Putamen (tissue), 1 donor: ENCODE measurements around the gene ACAN.
A peak's percentile ranks its signal among the peaks of the same experiment; 100 is the strongest.

Source experiments
- DNase-seq: peaks from one replicate; pipeline ENCODE4 v3.0.0-alpha.2; 2016; ENCODE audit warnings: low spot score

ACAN gene

GRCh38 chr15:88803241-88803919, at the start of gene ACAN:
Gene ACAN (plus strand): TSS chr15:88803436. CDS start chr15:88836207, 32,771 bp downstream.
- no peak for DNase-seq

DNA sequence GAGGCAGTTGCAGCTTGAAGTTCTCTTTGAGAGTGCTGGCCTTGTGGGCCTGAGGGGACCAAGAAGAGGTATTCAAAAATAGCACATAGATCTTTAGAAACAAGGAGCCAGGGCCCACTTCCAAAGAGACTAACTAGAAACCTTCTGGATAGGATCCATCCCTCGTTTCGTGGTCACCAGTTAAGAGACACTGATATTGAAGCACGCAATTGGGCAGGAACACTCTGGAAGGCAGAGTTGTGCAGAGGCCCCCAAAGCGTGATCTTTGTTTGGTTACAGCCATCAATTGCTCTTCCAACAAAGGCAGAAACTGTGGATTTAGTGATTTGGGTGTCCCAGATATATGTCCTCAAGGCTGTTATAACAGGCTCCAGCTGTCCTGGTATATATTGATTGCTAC, 46.7 kb upstream of the ACAN start:
- DNase-seq = no peak

DNA sequence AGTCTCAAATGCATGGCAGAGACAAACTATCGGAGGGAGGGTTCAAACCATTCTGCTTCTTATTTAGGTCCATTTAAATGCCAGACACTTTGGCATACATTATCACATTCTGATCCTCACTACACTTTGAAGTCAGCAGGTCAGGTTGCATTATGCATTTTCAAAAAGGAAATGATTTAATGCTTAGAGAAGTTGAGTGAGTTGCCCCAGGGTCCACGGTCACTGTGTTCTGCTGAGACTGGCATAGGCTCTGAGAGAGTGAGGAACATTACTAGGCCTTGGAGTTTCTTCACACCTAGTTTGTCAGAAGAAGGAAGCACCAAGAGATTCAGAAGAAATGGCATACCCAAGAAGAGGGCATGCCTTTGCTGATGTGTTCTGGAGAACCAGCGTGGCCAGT, 46.3 kb upstream of the ACAN start:
- DNase-seq = no peak

DNA sequence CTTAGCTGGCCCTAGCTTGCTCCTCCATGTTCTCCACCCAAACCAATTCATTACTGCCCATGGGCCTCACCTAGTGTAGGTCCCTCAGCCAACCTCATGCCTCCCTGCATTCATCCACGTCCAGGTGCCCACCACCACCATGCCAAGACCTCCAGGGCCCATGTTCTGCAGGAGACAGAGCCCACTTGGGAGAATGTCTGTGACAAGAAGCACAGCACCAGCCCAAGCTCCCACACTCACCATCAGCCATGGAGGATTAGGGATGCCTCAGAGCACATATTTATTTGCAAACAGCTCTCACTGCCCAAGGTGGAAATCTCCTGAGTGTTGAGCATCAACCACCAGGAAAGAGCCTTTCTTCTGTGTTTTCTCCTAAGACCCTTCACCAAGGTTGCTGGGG, 43.4 kb upstream of the ACAN start:
- no peak for DNase-seq

DNA sequence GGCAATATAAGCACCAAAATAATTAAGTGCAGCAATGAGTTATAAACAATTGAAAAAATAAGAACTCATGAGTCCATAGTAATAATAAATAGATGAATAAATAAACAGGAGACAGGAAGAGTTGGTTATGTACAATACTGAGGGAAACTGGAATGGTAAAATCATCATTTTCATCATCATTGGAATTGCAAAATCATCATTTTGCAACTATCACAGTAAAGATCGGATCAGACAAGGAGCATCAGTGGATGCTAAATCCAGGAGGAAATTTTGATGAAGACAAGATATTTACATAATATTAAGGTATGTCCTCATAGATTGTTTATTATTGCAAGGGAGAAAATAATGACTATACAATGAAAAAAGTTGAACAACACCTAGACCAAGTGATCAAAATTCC, 38.8 kb upstream of the ACAN start:
- no peak for DNase-seq

GRCh38 chr15:88765212-88765611, 38.0 kb upstream of the ACAN start:
- no peak for DNase-seq

- DNase-seq = no peak
Observed at GRCh38 chr15:88769161-88769971, 33.9 kb upstream of the ACAN start.

DNA sequence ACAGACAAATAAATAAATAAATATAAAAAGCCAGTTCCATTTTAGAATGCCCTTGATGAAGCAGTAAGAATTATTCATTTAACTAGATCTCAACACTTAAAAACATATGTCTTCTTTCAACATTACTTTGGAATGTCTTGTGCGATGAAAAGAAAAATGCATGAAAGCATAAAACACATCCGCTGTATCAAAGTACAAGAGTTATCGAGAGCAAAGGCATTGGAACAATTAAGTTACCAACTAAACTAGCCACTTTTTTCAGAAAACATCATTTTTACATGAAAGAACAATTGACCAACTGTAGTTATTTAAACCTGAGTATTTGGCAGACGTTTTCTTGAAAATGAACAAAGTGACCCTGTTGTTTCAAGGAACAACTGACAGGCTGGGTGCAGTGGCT, 27.5 kb upstream of the ACAN start:
- DNase-seq = no peak

GRCh38 chr15:88776646-88777045, 26.6 kb upstream of the ACAN start:
- peak; percentile 10 for DNase-seq

- DNase-seq = no peak
Observed at GRCh38 chr15:88779944-88780343, 23.3 kb upstream of the ACAN start.

DNA sequence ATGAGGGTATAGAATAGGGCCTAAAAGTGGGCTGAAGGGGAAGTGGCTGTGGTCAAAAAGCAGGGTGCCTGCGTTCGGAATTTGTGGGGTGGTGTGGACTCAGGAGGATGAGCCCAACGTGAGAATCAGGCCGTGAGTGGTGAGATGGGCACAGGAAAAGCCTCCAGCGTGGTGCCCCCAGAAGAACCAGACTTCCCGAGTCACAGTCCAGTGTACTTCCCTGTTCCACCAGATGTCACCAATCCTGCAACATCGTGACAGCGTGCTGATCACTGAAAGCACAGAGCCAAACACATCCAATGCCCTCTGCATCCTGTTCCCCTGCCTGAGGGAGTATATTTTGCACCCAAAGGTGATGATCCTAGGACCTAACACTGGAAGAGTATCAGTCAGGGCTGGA, 20.8 kb upstream of the ACAN start:
- DNase-seq = no peak

DNA sequence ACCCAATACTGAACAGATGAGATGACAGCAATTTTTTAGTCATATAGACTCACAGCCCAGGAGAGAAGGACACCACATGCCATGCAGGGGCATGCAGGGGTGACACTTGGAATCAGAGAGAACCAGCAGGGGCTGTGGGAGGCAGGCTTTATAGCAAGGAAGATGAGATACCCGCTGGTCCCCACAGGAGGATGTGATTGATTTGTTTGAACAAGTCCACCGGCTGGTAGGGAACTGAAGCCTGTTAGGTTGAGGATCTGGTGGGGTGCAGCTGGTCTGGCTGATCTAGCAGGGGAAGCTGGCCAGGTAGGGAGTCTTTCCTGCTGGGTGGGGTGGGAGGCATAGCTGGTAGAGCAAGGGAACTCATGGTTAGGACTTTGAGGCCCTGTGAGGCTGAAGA, 18.0 kb upstream of the ACAN start:
- no peak for DNase-seq

- no peak for DNase-seq
Observed at GRCh38 chr15:88788036-88788435, 15.2 kb upstream of the ACAN start.

DNA sequence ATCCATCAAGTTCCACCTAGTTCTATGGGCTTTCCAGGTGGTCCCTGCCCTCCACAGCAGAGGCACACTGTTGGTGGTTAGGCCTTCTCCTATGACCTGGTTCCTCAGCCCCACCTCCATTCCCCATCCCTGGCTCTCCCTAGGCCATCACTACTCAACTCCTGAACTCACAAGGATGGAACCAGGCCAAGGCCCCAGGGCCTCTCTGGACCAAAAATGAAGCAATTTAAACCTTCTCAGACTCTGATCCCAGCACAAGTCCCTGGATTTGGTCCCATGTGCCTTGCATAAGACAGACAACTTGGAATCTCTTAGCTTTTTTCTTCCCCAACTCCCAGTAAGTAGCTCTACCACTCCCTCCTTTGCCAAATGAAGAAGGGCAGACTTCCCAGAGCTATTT, 14.4 kb upstream of the ACAN start:
- DNase-seq = no peak

GRCh38 chr15:88790486-88790885, 12.8 kb upstream of the ACAN start:
- no peak for DNase-seq

- DNase-seq = no peak
Observed at GRCh38 chr15:88791637-88792036, 11.6 kb upstream of the ACAN start.

DNA sequence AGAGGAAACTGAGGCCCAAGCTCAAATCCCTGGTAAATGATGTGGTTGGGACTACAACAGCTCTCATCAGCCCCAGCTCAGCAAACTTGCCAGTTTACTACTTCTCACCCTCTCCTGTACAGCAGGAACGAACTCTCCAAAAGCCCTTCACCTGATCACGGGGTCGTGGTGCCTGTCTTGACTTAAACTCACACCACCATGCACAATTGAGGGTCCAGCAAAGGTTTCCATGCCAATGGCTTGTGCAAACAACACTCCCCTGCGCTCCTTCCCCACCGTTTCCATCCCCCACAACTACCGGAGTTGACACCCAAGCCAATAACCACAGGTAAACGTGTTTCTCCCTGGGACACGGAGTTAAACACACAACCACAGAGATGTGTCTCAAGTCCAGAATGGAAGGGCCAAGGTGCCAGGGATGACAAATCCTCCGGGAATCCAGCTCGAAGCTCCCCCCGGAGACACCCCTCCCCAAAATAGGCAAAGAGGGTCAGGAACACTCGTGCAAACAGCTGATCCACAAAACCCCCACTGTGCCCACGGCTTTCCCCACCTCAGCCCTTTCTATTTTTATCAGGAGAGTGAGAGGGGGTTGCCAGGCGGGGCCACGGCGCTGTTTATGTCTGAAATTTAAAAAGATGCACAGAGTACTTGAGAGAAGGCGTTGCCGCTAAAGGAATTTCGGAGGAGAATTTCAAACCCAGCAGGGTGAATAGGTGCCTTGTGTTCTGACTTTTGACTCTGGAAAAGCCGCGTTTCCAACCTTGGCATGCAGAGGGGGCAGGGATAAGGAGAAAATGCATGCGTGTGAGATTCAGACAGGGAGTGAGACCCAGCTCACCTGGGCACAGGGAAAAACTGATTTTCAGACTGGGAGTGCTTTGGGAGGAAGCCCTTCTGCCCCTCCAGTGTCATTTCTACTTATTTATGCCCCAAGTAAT, 10.6 kb upstream of the ACAN start:
- DNase-seq = no peak

GRCh38 chr15:88794001-88794400, 9.2 kb upstream of the ACAN start:
- DNase-seq = no peak

DNA sequence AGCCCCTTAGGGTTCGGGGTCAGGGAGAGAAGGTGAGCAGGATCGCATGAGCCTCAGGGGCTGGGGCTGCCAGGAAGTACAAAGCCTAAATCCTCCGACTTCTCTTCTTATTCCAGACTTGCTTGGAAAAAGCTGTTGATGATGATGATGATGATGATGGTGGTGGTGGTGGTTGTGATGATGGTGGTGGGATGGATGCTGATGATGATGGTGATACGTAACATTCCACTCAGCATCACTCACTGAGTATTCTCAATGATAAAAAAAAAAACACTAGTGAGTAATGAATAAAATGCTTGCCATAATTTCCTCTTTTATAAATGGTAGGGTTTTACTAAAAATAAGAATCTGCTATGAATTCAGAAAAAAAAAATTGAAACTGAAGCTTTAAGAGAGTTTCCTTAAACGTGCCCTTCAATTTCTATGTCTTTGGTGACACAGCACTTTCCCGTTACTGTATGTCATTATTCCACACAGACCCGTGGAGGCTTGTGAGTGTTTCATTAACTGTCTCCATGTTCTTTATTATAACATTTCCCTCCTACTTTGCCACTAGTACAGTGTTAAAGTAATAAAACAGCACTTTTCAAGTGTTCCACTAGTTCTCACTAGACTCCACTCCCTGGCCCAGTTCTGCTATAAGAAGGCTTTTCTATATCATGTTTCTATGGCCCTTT, 5.4 kb upstream of the ACAN start:
- DNase-seq = peak; percentile 7

DNA sequence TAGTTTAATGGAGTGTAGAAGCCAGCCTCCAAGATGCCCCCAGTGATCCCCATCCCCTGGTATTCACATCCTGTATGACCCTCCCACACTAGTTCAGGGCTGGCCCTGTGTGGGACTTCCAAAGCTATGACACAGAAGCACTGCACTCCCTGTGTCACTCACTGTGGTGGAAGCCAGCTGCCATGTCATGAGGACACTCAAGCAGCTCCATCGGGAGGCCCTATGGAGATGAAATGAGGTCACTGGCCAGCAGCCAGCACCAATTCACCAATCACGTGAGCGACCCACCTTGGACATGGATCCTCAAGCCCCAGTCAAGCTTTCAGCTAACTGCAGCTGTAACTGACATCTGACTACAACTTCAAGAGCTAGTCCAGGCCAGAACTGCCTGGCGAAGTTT, 3.9 kb upstream of the ACAN start:
- DNase-seq = no peak

- DNase-seq = no peak
Observed at GRCh38 chr15:88800026-88800425, 3.2 kb upstream of the ACAN start.

DNA sequence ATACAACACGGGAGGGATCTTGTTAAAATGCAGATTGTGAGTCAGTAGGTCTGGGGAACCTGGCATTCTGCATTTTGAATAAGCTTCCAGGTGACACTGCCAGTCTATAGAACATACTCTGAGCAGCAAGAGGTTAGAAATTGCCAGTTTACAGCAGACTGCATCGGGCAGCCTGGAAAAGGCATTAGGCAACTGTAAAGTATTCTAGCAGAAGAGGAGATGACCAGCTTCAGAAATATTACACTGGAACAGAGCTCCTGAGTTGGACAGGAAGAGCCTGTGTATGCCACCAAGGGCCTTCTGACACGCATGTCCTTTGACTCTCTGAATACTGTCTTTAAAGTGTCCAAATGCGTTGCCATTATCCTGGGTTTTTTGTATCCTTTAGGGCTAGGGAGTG, 2.5 kb upstream of the ACAN start:
- DNase-seq = no peak
